Measurements from ENCODE around the gene FDXR. TPM values are rescaled to one million over a fixed set of nuclear protein-coding genes. Genes with fewer than 3 reads are reported as not detected.

Gene FDXR
- total RNA-seq, 1 experiment from 2014 or later = 29.7 TPM

GRCh38 chr17:74839990-74840852, 32.6 kb downstream of the FDXR start:
- H3K27ac Mint-ChIP-seq (ENCODE audit: low read depth, unreplicated experiment) = no peak overlapping the region
- CTCF ChIA-PET = interaction anchor here (0.6 to 1.7 kb wide), 5 partner anchors 21 to 274 kb away, joined by 3 to 8 read pairs (median 3); no protein-coding TSS in a partner anchor

GRCh38 chr17:74838274-74838673, 34.5 kb downstream of the FDXR start:
- peaks cover 8% of the 10 kb centered on the region for H3K4me1 Mint-ChIP-seq (ENCODE audit: insufficient read depth, unreplicated experiment)
- no peaks in the 10 kb centered on the region for H3K9me3 Mint-ChIP-seq (ENCODE audit: unreplicated experiment)
- H3K36me3 Mint-ChIP-seq (ENCODE audit: insufficient read depth, unreplicated experiment) = peaks cover 7% of the 10 kb centered on the region
- no peak overlapping the region for H3K4me3 Mint-ChIP-seq (ENCODE audit: unreplicated experiment)
- CTCF ChIA-PET = interaction anchor here (0.5 to 1.1 kb wide), 3 partner anchors 28 to 179 kb away, joined by 3 read pairs; no protein-coding TSS in a partner anchor
- no peak for TF ChIP-seq CTCF (IDR thresholded peaks at IDR 0.05; ENCODE audit: unreplicated experiment)
- BruUV-seq (replicated peaks) = no TSS peak
- H3K27ac Mint-ChIP-seq (ENCODE audit: low read depth, unreplicated experiment) = no peak overlapping the region
- intact Hi-C loops (cut with micrococcal nuclease) = no loop called here
- POLR2A ChIA-PET = interaction anchor here (1.0 kb wide), 1 partner anchor 93 kb away, joined by 3 read pairs; no protein-coding TSS in a partner anchor
- H3K27me3 Mint-ChIP-seq (ENCODE audit: insufficient read depth, unreplicated experiment) = no peaks in the 10 kb centered on the region
- DNase-seq (ENCODE audit: unreplicated experiment) = no peak

More at GRCh38 chr17:74839990-74840852, 32.6 kb downstream of the FDXR start:
- intact Hi-C loops (cut with micrococcal nuclease) = no loop called here
- Mint-ChIP-seq H3K36me3 (ENCODE audit: insufficient read depth, unreplicated experiment) (peaks cover 7% of the 10 kb centered on the region), H3K4me3 (ENCODE audit: unreplicated experiment) (no peak overlapping the region), H3K27me3 (ENCODE audit: insufficient read depth, unreplicated experiment) (no peaks in the 10 kb centered on the region), H3K4me1 (ENCODE audit: insufficient read depth, unreplicated experiment) (peaks cover 8% of the 10 kb centered on the region), H3K9me3 (ENCODE audit: unreplicated experiment) (no peaks in the 10 kb centered on the region)
- POLR2A ChIA-PET = interaction anchor here (0.5 to 0.7 kb wide), 2 partner anchors 19 to 270 kb away, joined by 3 to 4 read pairs; no protein-coding TSS in a partner anchor
- BruUV-seq (replicated peaks) = no TSS peak
- no peak for DNase-seq (ENCODE audit: unreplicated experiment)
- TF ChIP-seq CTCF (IDR thresholded peaks at IDR 0.05; ENCODE audit: unreplicated experiment) = no peak

- H3K36me3 Mint-ChIP-seq (ENCODE audit: insufficient read depth, unreplicated experiment) = peaks cover 7% of the 10 kb centered on the region
- no peak for TF ChIP-seq CTCF (IDR thresholded peaks at IDR 0.05; ENCODE audit: unreplicated experiment)
Measured at GRCh38 chr17:74836691-74837467, 35.9 kb downstream of the FDXR start.

GRCh38 chr17:74836191-74836590, 36.6 kb downstream of the FDXR start:
- Mint-ChIP-seq H3K27me3 (ENCODE audit: insufficient read depth, unreplicated experiment) (no peaks in the 10 kb centered on the region), H3K36me3 (ENCODE audit: insufficient read depth, unreplicated experiment) (peaks cover 7% of the 10 kb centered on the region), H3K4me1 (ENCODE audit: insufficient read depth, unreplicated experiment) (peaks cover 7% of the 10 kb centered on the region), H3K9me3 (ENCODE audit: unreplicated experiment) (no peaks in the 10 kb centered on the region), H3K27ac (ENCODE audit: low read depth, unreplicated experiment) (no peak overlapping the region), H3K4me3 (ENCODE audit: unreplicated experiment) (no peak overlapping the region)
- intact Hi-C loops (cut with micrococcal nuclease) = no loop called here
- ChIA-PET POLR2A (interaction anchor here (0.6 kb wide), 1 partner anchor 55 kb away, joined by 3 read pairs; no protein-coding TSS in a partner anchor), CTCF (interaction anchor here (0.6 kb wide), 1 partner anchor 167 kb away, joined by 3 read pairs; no protein-coding TSS in a partner anchor)
- DNase-seq (ENCODE audit: unreplicated experiment) = no peak
- no TSS peak for BruUV-seq (replicated peaks)
- no peak for TF ChIP-seq CTCF (IDR thresholded peaks at IDR 0.05; ENCODE audit: unreplicated experiment)

More at GRCh38 chr17:74836691-74837467, 35.9 kb downstream of the FDXR start:
- no peak overlapping the region for H3K4me3 Mint-ChIP-seq (ENCODE audit: unreplicated experiment)
- ChIA-PET POLR2A (interaction anchor here (0.6 kb wide), 1 partner anchor 55 kb away, joined by 3 read pairs; no protein-coding TSS in a partner anchor), CTCF (no interaction called here)
- H3K27ac Mint-ChIP-seq (ENCODE audit: low read depth, unreplicated experiment) = no peak overlapping the region
- no peaks in the 10 kb centered on the region for H3K27me3 Mint-ChIP-seq (ENCODE audit: insufficient read depth, unreplicated experiment)
- no peaks in the 10 kb centered on the region for H3K9me3 Mint-ChIP-seq (ENCODE audit: unreplicated experiment)
- intact Hi-C loops (cut with micrococcal nuclease) = no loop called here
- peaks cover 8% of the 10 kb centered on the region for H3K4me1 Mint-ChIP-seq (ENCODE audit: insufficient read depth, unreplicated experiment)
- DNase-seq (ENCODE audit: unreplicated experiment) = no peak
- BruUV-seq (replicated peaks) = no TSS peak

Measured in MCF 10A (cell line).